ENCODE measurements around the gene HGF.

DNA sequence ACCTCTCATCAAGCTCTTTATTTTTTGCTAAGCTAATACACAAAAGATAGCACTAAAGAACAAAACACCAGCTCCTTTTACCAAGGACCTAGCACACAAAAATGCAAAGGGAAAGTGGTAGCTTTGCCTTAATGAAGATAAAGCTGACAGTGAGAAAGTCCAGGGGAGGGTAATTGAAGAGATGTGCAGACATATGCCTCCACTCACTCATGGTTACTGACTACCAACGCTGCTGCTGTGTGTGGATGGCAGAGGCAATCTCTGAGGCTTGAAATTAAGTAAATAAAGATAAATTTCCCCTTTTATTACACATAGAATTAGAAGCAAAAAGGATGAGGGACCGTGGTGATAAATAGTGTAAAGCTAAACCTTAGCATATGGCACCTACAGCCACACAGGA lies 87.0 kb downstream of the HGF start:
- TF ChIP-seq, protein P1, sequence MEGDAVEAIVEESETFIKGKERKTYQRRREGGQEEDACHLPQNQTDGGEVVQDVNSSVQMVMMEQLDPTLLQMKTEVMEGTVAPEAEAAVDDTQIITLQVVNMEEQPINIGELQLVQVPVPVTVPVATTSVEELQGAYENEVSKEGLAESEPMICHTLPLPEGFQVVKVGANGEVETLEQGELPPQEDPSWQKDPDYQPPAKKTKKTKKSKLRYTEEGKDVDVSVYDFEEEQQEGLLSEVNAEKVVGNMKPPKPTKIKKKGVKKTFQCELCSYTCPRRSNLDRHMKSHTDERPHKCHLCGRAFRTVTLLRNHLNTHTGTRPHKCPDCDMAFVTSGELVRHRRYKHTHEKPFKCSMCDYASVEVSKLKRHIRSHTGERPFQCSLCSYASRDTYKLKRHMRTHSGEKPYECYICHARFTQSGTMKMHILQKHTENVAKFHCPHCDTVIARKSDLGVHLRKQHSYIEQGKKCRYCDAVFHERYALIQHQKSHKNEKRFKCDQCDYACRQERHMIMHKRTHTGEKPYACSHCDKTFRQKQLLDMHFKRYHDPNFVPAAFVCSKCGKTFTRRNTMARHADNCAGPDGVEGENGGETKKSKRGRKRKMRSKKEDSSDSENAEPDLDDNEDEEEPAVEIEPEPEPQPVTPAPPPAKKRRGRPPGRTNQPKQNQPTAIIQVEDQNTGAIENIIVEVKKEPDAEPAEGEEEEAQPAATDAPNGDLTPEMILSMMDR (IDR thresholded peaks at IDR 0.05): no peak
- TF ChIP-seq POLR2A (IDR thresholded peaks at IDR 0.05; ENCODE audit: low read depth): no peak
- no peak for TF ChIP-seq POLR2AphosphoS5 (IDR thresholded peaks at IDR 0.05)
